Measurements from ENCODE around the gene CCL11.

DNA sequence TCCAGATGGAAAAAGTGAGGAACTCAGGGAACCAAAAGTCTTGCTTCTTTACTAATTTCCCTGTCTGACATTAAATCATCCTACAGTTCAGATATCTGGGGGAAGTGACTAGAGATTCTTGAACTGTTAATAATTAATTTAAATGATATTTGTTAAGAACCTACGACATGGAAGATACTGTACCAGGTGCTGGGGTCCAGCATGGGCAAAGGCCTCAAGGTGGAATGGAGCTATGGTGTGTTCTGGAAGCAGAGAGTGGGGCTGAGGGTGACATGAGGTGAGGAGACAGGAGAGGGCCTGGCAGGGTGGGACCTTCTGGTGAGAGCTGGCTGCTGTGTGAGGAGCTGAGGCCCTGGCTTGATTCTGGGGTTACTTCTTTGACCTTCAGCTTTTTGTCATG, 36.5 kb upstream of the CCL11 start:
- no peak for TF ChIP-seq CTCF (IDR thresholded peaks at IDR 0.05)
- no peak for TF ChIP-seq ZFX (IDR thresholded peaks at IDR 0.05; ENCODE audit: borderline replicate concordance)
